HepG2 (cell line): ENCODE measurements around the gene PRR22. TPM values are rescaled to one million over a fixed set of nuclear protein-coding genes. Genes with fewer than 3 reads are reported as not detected.

Source experiments
- AKAP8 ChIP-seq: sonication (generic); formaldehyde crosslinking; IDR thresholded peaks from 2 replicates; pipeline ENCODE4 v1.5.1; 2020; ENCODE audit warnings: mild to moderate bottlenecking, missing genetic modification reagents
- CEBPZ ChIP-seq: IDR thresholded peaks from 2 replicates; pipeline ENCODE4 v1.6.1; 2012; ENCODE audit warnings: low read length, improper control_type of control experiment
- ELF1 ChIP-seq: sonication (generic); formaldehyde crosslinking; IDR thresholded peaks from 2 replicates; pipeline ENCODE4 v1.4.0; 2020; ENCODE audit warnings: missing genetic modification reagents
- FOXC1 ChIP-seq: sonication (generic); formaldehyde crosslinking; IDR thresholded peaks from 2 replicates; pipeline ENCODE4 v1.8.0; 2022; ENCODE audit warnings: mild to moderate bottlenecking, missing genetic modification reagents, borderline replicate concordance
- KMT2A ChIP-seq: sonication (generic); formaldehyde crosslinking; IDR thresholded peaks from 2 replicates; pipeline ENCODE4 v1.4.0; 2020; ENCODE audit warnings: missing genetic modification reagents
- MLLT10 ChIP-seq: sonication (generic); formaldehyde crosslinking; IDR thresholded peaks from 2 replicates; pipeline ENCODE4 v1.4.0; 2020; ENCODE audit warnings: missing genetic modification reagents
- PCBP1 ChIP-seq: fragments of 200-400 bp; formaldehyde crosslinking; IDR thresholded peaks from 2 replicates; pipeline ENCODE4 v1.6.1; 2017; ENCODE audit warnings: mild to moderate bottlenecking, low read depth, low read length, borderline replicate concordance
- SMARCC2 ChIP-seq: fragments of 450-650 bp; IDR thresholded peaks from 2 replicates; pipeline ENCODE4 v1.6.1; 2017; ENCODE audit warnings: antibody characterized with exemption, mild to moderate bottlenecking
- SRY ChIP-seq: sonication (generic); formaldehyde crosslinking; IDR thresholded peaks from 2 replicates; pipeline ENCODE4 v1.8.0; 2022; ENCODE audit warnings: mild to moderate bottlenecking, missing genetic modification reagents
- ZFP90 ChIP-seq: sonication (generic); formaldehyde crosslinking; IDR thresholded peaks from 2 replicates; pipeline ENCODE4 v1.8.0; 2022; ENCODE audit warnings: missing genetic modification reagents, mild to moderate bottlenecking, inconsistent platforms, borderline replicate concordance
- ZFP91 ChIP-seq: sonication (generic); formaldehyde crosslinking; IDR thresholded peaks from 2 replicates; pipeline ENCODE4 v1.9.0; 2022; ENCODE audit warnings: missing genetic modification reagents, mild to moderate bottlenecking, borderline replicate concordance
- ZNF253 ChIP-seq: sonication (generic); formaldehyde crosslinking; IDR thresholded peaks from 2 replicates; pipeline ENCODE4 v1.8.0; 2022; ENCODE audit warnings: mild to moderate bottlenecking, missing genetic modification reagents, borderline replicate concordance
- polyA plus RNA-seq, 8 experiments: library from polyadenylated mRNA; depleted of rRNA in 3 of 8; stranded (reverse) in 7 of 8; unstranded in 1 of 8; fragments of >200 nt; fragmentation: Illumina TruSeq in 4 of 8; extraction: Trizol in 4 of 8; gene quantifications; 2 replicates each; pipeline versions ENCODE4 v1.2.1 to v1.2.3, GENCODE V29; 2011 to 2016; ENCODE audit warnings: low read depth in 4 of 8, missing spikeins in 1 of 8, mixed read lengths in 1 of 8; ENCODE audit not compliant: insufficient read depth in 1 of 8
- total RNA-seq, 5 experiments: library from RNA; depleted of rRNA; stranded (reverse); fragments of >200 nt; fragmentation: Illumina TruSeq; extraction: Trizol; gene quantifications; 2 replicates each; pipeline ENCODE4 v1.2.3, GENCODE V29; 2016; ENCODE audit warnings: low read depth in 1 of 5
- TF ChIP-seq, protein P1 (sequence below): sonication (generic); formaldehyde crosslinking; IDR thresholded peaks from 2 replicates; pipeline ENCODE4 v1.8.0; 2022; ENCODE audit warnings: missing genetic modification reagents, mild to moderate bottlenecking, moderate library complexity, borderline replicate concordance
- TF ChIP-seq, protein P2 (sequence below): sonication (generic); formaldehyde crosslinking; IDR thresholded peaks from 2 replicates; pipeline ENCODE4 v1.5.1; 2020; ENCODE audit warnings: mild to moderate bottlenecking, missing genetic modification reagents, moderate library complexity
- TF ChIP-seq, protein P3 (sequence below): sonication (generic); formaldehyde crosslinking; IDR thresholded peaks from 2 replicates; pipeline ENCODE4 v1.4.0; 2020; ENCODE audit warnings: missing genetic modification reagents; ENCODE audit errors: not compliant biosample characterization

The PRR22 gene
- total and polyA plus RNA-seq, 2 of the 13 experiments (the other 11 are each of a cell fraction or from before 2014, with no cell fraction given), result 0.84 to 2.3 TPM

DNA sequence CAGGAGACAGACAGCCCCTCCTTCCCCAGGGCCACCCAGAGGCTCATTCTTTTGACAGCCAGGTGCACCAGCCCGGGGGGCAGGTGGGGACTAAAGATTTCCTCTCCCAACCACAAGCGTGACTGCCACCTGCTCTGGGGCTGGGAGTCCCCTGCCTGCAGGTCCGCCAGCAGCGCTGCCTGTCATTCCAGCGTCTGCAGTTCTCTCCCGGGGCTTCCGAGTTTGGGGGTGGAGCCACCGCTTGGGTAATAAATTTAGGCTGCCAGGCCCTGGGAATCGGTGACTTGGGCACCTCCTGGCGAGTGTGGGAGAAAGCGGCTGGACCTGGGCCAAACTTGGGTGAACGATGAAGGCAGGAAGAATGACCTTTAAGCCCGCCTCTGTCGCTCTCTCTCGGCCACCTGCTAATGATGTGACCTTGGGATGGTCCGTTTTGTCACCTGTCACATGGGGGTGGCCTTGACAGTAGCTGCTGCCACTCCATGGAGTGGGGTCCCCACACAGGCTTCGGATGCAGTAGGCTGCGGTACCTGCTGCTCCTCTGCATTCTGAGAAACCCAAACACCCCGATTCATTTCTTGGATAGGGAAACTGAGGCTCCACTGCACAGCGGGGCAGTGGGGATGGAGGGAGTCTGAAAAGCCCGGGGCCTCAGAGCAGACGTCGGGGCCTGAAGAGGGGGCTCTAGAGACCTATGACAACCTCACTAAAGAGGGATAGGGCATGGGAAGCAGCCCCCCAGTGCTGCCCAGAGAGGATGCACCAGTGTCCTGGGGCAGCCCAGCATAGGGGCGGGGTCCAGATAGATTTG lies 42.2 kb upstream of the PRR22 start (continued):
- TF ChIP-seq CEBPZ (no peak), PCBP1 (0 out of 2 replicates have a peak, but pooled peaks have one; percentile 18), FOXC1 (peak; percentile 51; the same call in 1 of the 2 replicates), SRY (CRISPR knock-in tag) (no peak), MLLT10 (CRISPR knock-in tag) (no peak), AKAP8 (peak; percentile 86; the same call in 1 of the 2 replicates), ZFP91 (CRISPR knock-in tag) (peak; percentile 66; the same call in 1 of the 2 replicates), ZNF253 (CRISPR knock-in tag) (no peak), SMARCC2 (no peak), KMT2A (CRISPR knock-in tag) (no peak), ZFP90 (CRISPR knock-in tag) (no peak), ELF1 (CRISPR knock-in tag) (peak; percentile 35; the same call in 1 of the 2 replicates)
- TF ChIP-seq, protein P1, sequence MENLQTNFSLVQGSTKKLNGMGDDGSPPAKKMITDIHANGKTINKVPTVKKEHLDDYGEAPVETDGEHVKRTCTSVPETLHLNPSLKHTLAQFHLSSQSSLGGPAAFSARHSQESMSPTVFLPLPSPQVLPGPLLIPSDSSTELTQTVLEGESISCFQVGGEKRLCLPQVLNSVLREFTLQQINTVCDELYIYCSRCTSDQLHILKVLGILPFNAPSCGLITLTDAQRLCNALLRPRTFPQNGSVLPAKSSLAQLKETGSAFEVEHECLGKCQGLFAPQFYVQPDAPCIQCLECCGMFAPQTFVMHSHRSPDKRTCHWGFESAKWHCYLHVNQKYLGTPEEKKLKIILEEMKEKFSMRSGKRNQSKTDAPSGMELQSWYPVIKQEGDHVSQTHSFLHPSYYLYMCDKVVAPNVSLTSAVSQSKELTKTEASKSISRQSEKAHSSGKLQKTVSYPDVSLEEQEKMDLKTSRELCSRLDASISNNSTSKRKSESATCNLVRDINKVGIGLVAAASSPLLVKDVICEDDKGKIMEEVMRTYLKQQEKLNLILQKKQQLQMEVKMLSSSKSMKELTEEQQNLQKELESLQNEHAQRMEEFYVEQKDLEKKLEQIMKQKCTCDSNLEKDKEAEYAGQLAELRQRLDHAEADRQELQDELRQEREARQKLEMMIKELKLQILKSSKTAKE, result peak; percentile 15; the same call in 1 of the 2 replicates
- TF ChIP-seq, protein P2, sequence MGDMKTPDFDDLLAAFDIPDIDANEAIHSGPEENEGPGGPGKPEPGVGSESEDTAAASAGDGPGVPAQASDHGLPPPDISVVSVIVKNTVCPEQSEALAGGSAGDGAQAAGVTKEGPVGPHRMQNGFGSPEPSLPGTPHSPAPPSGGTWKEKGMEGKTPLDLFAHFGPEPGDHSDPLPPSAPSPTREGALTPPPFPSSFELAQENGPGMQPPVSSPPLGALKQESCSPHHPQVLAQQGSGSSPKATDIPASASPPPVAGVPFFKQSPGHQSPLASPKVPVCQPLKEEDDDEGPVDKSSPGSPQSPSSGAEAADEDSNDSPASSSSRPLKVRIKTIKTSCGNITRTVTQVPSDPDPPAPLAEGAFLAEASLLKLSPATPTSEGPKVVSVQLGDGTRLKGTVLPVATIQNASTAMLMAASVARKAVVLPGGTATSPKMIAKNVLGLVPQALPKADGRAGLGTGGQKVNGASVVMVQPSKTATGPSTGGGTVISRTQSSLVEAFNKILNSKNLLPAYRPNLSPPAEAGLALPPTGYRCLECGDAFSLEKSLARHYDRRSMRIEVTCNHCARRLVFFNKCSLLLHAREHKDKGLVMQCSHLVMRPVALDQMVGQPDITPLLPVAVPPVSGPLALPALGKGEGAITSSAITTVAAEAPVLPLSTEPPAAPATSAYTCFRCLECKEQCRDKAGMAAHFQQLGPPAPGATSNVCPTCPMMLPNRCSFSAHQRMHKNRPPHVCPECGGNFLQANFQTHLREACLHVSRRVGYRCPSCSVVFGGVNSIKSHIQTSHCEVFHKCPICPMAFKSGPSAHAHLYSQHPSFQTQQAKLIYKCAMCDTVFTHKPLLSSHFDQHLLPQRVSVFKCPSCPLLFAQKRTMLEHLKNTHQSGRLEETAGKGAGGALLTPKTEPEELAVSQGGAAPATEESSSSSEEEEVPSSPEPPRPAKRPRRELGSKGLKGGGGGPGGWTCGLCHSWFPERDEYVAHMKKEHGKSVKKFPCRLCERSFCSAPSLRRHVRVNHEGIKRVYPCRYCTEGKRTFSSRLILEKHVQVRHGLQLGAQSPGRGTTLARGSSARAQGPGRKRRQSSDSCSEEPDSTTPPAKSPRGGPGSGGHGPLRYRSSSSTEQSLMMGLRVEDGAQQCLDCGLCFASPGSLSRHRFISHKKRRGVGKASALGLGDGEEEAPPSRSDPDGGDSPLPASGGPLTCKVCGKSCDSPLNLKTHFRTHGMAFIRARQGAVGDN (CRISPR knock-in tag), result peak; percentile 95
- TF ChIP-seq, protein P3, sequence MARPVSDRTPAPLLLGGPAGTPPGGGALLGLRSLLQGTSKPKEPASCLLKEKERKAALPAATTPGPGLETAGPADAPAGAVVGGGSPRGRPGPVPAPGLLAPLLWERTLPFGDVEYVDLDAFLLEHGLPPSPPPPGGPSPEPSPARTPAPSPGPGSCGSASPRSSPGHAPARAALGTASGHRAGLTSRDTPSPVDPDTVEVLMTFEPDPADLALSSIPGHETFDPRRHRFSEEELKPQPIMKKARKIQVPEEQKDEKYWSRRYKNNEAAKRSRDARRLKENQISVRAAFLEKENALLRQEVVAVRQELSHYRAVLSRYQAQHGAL, result no peak
